GM12891 (cell line): ENCODE data around the gene MRNIP.

Experiments
- POLR2A ChIP-seq: IDR thresholded peaks from 2 replicates; pipeline ENCODE4 v1.6.1; 2011; ENCODE audit warnings: low read depth, low read length, control low read depth
- SPI1 ChIP-seq: IDR thresholded peaks from 2 replicates; pipeline ENCODE4 v1.6.1; 2011; ENCODE audit warnings: low read depth, low read length, control low read depth
- TAF1 ChIP-seq: IDR thresholded peaks from 2 replicates; pipeline ENCODE4 v1.6.1; 2011; ENCODE audit warnings: low read depth, low read length, control low read depth

DNA sequence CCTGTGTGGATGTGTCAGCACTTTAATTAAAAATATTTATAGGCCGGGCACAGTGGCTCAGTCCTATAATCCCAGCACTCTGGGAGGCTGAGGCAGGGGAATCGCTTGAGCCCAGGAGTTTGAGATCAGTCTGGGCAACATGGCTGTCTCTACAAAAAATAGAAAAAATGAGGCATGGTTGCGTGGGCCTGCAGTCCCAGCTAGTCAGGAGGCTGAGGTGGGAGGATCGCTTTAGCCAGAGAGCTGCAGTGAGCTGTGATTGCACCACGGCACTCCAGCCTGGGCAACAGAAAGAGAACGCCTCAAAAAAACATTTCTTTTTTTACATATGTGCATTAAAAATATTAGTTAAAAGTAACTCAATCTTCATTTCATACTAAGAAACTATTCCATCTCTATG, 42.8 kb upstream of the MRNIP start:
- TF ChIP-seq POLR2A: no peak
- no peak for TF ChIP-seq SPI1
- no peak for TF ChIP-seq TAF1
